ENCODE results near the gene SEMA4C.

SEMA4C gene

DNA sequence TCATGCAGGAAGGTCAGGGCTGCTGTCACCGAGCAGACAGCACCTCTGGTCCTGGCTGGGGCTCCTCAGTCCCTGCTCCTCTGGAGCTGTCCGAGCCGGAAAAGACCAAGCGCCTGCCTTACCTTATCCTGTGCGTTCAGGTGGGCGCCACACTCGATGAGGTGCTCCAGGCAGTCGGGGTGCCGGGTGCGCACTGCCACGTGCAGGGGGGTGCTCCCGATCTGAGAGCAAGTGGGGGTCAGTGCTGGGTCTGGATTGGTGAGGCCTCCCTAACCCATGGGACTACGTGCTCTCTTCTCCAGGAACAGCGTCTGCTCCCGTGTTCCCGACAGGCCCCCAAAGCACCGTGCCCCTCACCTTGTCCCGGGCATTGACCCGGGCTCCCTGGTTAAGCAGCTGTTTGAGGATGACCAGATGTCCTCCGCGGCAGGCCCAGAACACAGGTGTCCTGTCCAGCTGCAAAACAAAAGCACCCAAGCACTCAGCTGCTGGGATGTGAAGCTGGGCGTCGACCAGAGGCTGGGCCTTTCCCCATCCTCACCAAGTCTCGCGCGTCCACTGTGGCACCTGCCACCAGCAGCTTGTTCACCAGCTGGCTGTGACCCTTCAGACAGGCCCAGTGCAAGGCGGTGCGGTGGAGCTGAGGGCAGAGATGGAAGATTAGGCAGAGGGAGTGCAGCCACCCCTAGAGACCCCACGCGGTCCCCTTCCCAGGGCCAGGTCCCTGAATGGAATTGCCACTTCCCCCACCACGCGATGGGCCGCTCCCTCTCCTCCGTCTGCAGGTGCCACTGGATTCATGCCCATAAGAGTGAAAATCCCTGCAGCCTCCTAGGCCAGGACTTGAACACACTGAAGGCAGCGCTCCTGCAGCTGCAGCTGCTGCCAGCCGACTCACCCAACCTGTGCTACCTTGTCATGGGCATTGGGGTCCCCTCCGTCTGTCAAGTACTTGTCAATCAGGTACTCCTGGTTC lies 29.7 kb downstream of the SEMA4C start:
- DNase-seq: no peak

DNA sequence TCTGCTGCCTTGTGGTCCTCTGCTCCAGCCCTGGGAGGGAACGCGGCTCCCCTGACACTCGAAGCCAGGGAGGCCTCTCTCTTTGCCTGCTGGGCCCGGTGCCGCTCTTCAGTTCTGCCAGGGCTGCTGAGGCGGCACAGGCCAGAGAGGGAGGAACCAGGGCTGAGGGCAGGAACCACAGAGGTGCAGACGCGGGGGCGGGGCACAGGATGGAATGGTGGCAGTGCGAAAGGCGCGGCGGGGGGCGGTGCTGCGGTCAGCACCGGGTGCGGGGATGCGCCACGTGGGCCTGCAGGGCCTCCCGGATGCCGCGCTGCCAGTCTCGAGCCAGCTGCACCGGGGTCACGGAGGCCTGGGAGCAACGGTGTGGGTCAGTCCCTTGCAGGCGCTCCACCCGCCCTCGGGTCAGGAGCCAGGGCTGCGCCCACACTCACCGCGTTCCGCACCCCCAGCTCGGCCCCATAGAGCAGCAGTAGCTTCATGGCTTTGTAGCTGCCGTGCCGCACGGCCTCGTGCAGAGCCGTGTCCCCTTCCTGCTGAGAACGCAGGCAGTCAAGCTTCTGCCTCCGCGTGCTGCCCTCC lies 30.5 kb downstream of the SEMA4C start:
- DNase-seq: peak; percentile 79

- no peak for DNase-seq
Measured at GRCh38 chr2:96838345-96839292, 31.3 kb downstream of the SEMA4C start.

DNA sequence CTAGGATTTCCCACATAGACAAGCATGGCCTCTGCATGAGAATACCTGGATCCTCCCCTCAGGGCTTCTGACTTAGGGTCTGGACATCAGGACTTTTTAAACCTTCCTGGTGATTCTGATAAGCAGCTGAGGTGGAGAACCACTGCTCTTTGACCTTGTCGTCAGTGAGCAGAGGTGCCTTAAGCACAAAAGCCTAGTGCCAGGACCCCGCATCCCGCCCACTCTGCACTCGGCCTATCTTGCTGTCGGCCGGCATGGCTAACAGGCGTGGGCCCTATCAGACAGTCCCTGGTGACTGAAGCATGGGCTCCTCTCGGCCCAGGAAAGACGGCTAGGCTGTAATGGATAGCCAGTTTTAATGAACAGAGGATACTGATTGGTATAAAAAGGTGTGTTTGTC lies 32.3 kb downstream of the SEMA4C start:
- DNase-seq: no peak

DNA sequence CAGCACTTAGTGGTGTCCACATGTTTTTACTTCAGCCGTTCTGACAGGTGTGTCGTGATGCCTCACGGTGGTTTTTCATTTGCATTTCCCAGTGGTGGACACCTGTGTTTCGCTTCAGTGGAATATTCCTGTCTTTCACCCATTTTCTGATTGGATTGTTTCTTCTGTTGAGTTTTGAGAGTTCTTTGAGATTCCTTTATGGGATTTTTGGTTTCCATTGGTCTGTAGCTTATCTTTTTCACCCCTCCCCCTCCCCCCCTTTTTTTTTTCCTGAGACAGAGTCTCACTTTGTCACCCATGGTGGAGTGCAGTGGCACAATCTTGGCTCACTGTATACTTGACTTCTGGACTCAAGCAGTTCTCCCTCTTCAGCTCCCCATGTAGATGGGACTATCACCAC lies 34.0 kb downstream of the SEMA4C start:
- no peak for DNase-seq

GRCh38 chr2:96832754-96833507 lies 36.9 kb downstream of the SEMA4C start:
- DNase-seq: no peak

- DNase-seq: no peak
Measured at GRCh38 chr2:96832408-96832753, 37.5 kb downstream of the SEMA4C start.

- DNase-seq: no peak
Measured at GRCh38 chr2:96831679-96832078, 38.2 kb downstream of the SEMA4C start.

- DNase-seq: no peak
Measured at GRCh38 chr2:96830044-96830562, 39.8 kb downstream of the SEMA4C start.

- DNase-seq: no peak
Measured at GRCh38 chr2:96828874-96829273, 41.0 kb downstream of the SEMA4C start.

DNA sequence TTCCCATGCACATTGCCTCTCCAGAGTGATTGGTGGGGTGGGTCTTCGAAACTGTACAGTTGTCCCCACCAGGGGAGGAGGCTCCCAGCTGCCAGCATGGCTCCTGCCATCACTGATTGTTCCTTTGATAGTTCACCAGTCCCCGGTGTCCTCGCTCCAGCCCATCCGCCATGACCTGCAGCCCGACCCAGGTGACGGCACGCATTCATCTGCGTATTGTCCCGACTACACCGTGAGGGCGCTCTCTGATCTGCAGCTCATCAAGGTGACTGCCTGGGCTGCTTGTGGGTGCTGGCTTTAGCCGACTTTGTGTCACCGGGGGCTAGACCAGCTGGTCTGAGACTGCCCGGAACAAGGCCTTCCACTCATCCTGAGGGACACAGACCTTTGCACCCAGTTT lies 41.4 kb downstream of the SEMA4C start:
- no peak for DNase-seq

DNA sequence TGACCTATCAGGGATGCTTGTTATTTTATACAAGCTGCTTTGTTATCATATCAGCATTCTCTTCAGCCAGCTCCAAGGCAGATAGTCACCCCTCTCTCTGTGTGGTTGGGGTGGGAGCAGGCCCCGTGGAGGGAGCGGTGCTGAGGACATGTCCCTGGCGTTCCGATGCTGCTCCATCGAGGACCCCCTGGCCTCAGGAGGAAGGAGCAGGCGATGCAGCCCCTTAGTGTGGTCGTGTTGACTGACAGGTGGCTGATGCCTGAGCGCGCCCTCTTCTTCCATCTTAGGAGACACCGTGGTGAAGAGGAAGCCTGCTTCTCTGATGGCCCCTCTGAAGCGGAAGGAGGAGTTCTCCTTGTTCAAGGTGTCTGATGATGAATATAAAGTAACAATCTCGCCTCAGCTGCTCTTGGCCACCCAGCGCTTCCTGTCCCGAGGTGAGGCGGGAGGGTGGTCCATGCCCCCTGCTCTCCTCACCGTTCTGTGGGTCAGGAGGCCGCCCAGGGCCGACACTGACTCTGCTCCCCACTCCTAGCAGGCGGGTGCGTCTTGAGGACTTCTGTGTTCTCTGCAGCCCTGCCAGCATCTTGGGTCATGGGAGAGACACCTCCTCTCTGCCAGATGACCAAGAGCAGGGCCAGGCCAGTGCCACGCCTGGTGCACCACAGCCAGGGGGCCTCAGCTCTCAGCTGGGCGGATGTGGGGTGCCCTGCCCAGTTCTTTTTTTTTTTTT lies 43.2 kb downstream of the SEMA4C start:
- DNase-seq: no peak

DNA sequence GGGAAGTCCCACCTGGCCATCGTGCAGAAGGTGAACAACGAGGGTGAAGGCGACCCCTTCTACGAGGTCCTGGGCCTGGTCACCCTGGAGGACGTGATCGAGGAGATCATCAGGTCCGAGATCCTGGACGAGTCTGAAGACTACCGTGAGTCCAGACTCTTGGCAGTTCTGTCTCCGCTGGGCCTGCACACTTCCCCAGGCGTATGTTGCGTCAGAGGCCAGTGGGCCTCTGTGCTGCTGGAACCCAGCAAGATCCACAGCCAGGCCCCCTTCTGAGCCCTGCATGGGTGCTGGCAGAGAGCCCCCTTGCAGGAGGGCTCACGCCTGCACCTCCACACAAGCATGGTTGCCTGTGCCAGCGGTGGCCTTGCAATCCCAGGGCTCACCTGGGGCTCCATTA lies 44.8 kb downstream of the SEMA4C start:
- no peak for DNase-seq

DNA sequence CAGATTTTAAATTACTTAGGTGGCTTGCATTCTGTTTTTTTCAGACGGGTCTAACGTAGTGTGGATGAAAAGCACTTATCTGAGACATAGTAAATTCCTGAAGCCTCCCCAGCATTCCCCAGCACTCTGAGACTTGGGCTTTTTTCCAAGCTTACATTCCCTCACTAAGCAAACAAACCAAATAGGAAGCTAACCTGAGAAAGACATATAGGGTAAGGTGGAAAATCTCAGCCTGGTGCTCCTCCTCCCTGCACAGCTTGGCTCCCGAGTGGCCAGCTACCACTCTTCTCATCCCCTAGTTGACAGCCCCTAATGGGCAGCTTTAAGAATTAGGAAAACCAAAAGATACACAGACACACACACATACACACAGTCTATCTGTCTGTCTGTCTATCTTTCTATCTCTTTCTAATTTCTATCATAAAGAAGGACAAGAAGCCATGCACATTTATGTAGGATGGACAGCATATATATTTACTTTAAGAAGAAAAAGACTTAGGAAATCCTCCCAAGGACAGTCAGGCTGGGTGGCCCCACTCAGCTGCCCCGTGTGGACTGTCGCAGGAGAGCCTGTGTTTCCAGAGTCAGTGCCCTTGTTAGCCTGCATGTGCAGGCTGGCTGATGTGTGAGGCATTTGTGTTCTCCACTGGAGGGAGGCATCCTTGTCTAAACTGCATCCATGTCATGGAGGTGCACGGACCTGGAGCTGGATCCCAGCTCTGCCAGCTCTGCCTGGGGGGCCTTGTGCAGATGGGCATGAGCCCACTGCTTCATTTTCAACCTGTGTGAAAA lies 45.6 kb downstream of the SEMA4C start:
- DNase-seq: no peak

GRCh38 chr2:96823198-96823597 lies 46.7 kb downstream of the SEMA4C start:
- DNase-seq: no peak

- no peak for DNase-seq
Measured at GRCh38 chr2:96822786-96823185, 47.1 kb downstream of the SEMA4C start.

DNA sequence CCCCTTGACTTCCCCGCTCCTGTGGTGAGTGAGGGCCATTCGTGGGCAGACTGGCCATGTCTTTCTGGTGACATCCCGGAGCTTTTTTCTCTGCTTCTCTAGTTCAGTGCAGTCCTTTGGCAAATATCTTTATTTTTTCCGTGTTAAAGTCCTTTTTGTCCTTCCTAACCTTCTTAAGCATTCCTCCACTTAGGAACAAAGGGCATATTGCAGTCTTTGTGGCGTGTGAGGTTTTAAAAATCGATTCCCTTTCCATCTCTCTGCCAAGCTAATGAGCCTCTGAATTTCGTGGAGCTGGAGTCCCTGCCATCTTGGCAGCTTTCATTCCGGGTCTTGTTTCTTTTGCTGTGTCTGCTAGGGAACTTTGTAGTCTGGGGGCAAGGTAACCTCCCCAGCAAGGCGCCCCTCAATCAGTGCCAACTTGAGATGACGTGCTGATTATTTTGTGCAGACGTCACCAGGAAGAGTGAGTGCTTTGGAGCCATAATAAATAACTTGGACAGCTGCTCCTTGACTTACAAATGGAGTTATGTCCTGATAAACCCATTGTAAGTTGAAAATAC lies 48.7 kb downstream of the SEMA4C start:
- no peak for DNase-seq

GRCh38 chr2:96819876-96820511 lies 49.9 kb downstream of the SEMA4C start:
- no peak for DNase-seq

DNA sequence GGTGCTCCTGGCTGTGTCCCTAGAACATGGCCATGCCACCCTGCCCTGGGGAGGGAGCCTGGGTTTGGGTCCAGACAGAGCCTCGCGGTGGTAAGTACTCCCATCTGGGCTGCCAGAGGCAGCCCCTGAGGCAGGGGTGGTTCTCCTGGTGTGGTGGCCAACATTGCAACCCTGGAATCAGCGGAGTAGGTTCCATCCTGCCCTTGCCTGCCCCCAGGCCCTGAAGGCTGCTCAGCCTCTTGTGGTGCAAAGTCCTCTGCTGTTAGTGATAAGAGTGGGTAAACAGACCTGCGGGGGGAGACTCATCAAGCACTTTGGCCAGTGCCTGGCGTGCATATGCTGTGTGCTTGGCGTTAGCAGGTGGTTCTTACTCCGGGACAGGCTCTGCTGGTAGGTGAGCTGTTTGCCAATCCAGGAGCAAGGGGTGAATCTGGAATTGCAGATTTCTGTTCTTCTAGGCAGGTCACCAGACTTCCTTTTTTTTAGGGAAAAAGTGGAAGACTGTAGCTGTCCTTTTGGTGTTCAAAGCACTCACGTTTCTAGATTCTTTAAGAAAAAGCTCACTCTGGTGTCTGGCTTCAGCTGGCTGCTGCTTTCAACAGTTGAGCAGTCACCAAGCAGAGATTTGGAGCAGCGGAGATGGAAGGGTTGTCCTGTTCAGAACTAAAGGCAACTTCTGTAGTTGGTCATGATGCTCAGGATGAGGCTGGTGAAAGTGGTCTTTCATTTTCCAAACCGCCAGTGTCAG lies 50.6 kb downstream of the SEMA4C start:
- no peak for DNase-seq

All from activated CD4-positive, CD25-positive, alpha-beta regulatory T cell treated with anti-CD3 and anti-CD28 coated beads, Interleukin-2, amount 50 U/mL, for 72 hours (primary cell).